GM23338 (cell line): ENCODE measurements around the gene ABHD17A. TPM values are rescaled to one million over a fixed set of nuclear protein-coding genes. Genes with fewer than 3 reads are reported as not detected.

Source experiments
- ATAC-seq: fragments of 200-7000 bp; cut with Tn5 transposase; 3 replicates; pipeline ENCODE4 v1.9.1; 2020
- DNase-seq: peaks from one replicate; pipeline ENCODE4 v3.0.0-alpha.2; 2015; ENCODE audit warnings: low spot score
- H2AFZ ChIP-seq: fragments of 200-600 bp; sonication (generic); 2 replicates; pipeline ENCODE4 v1.8.0; 2016; ENCODE audit warnings: antibody characterized with exemption, mild to moderate bottlenecking, moderate library complexity
- H3F3A ChIP-seq: fragments of 200-600 bp; sonication (generic); replicated peaks from 2 replicates; pipeline ENCODE4 v1.8.0; 2017; ENCODE audit warnings: antibody characterized with exemption, mixed run types, low read depth
- H3K27ac ChIP-seq: fragments of 200-600 bp; sonication (generic); 2 replicates; pipeline ENCODE4 v1.6.1; 2016; ENCODE audit warnings: low read depth
- H3K27me3 ChIP-seq: fragments of 200-600 bp; sonication (generic); 2 replicates; pipeline ENCODE4 v1.8.0; 2016; ENCODE audit warnings: mild to moderate bottlenecking, mixed run types, moderate library complexity; ENCODE audit not compliant: insufficient read depth
- H3K36me3 ChIP-seq: fragments of 200-600 bp; sonication (generic); 2 replicates; pipeline ENCODE4 v1.8.0; 2016; ENCODE audit warnings: mild to moderate bottlenecking; ENCODE audit not compliant: insufficient read depth
- H3K4me1 ChIP-seq: fragments of 200-600 bp; sonication (generic); 2 replicates; pipeline ENCODE4 v1.8.0; 2016; ENCODE audit warnings: mild to moderate bottlenecking, moderate library complexity; ENCODE audit not compliant: insufficient read depth
- H3K4me2 ChIP-seq: fragments of 200-600 bp; sonication (generic); 2 replicates; pipeline ENCODE4 v1.7.1; 2017; ENCODE audit warnings: mixed run types
- H3K4me3 ChIP-seq: fragments of 200-600 bp; sonication (generic); 2 replicates; pipeline ENCODE4 v1.6.1; 2016; ENCODE audit warnings: mixed run types
- H3K79me2 ChIP-seq: fragments of 200-600 bp; sonication (generic); replicated peaks from 2 replicates; pipeline ENCODE4 v1.8.0; 2017; ENCODE audit warnings: mild to moderate bottlenecking; ENCODE audit not compliant: insufficient read depth
- H3K9me2 ChIP-seq: fragments of 200-600 bp; sonication (generic); 2 replicates; pipeline ENCODE4 v1.8.0; 2017; ENCODE audit not compliant: insufficient read depth
- H4K20me1 ChIP-seq: fragments of 200-600 bp; sonication (generic); replicated peaks from 2 replicates; pipeline ENCODE4 v1.8.0; 2017; ENCODE audit warnings: mild to moderate bottlenecking; ENCODE audit not compliant: insufficient read depth
- H3K27ac Mint-ChIP-seq: 2 replicates; pipeline ENCODE4 v1.8.0; 2020; ENCODE audit warnings: inconsistent platforms, mild to moderate bottlenecking, moderate library complexity, mixed read lengths
- H3K27me3 Mint-ChIP-seq: 3 replicates; pipeline ENCODE4 v1.8.0; 2022; ENCODE audit warnings: low read depth, mild to moderate bottlenecking, moderate library complexity, mixed read lengths, inconsistent platforms; ENCODE audit not compliant: insufficient read depth, poor library complexity
- H3K36me3 Mint-ChIP-seq: 3 replicates; pipeline ENCODE4 v1.8.0; 2021; ENCODE audit warnings: low read depth, mild to moderate bottlenecking, inconsistent platforms, moderate library complexity, mixed read lengths
- H3K4me1 Mint-ChIP-seq: 3 replicates; pipeline ENCODE4 v1.8.0; 2020; ENCODE audit warnings: mild to moderate bottlenecking, inconsistent platforms, mixed read lengths
- H3K4me3 Mint-ChIP-seq: 3 replicates; pipeline ENCODE4 v1.8.0; 2021; ENCODE audit warnings: moderate library complexity, mild to moderate bottlenecking, inconsistent platforms, mixed read lengths
- H3K9me3 Mint-ChIP-seq: 3 replicates; pipeline ENCODE4 v1.8.0; 2020; ENCODE audit warnings: moderate library complexity, mild to moderate bottlenecking, inconsistent platforms, mixed read lengths
- CREB1 ChIP-seq: fragments of 250-450 bp; sonication (Bioruptor Pico); IDR thresholded peaks from 2 replicates; pipeline ENCODE4 v1.5.0; 2020; ENCODE audit warnings: low read depth, mild to moderate bottlenecking, moderate library complexity
- NANOG ChIP-seq: IDR thresholded peaks from 2 replicates; pipeline ENCODE4 v1.6.1; 2016; ENCODE audit warnings: antibody characterized with exemption, borderline replicate concordance
- POLR2AphosphoS5 ChIP-seq: IDR thresholded peaks from 2 replicates; pipeline ENCODE4 v1.6.1; 2016; ENCODE audit warnings: antibody characterized with exemption, low read depth
- STAT1 ChIP-seq: IDR thresholded peaks from one replicate; pipeline ENCODE4 v1.6.1; 2016; ENCODE audit warnings: antibody characterized with exemption; ENCODE audit not compliant: unreplicated experiment
- ZNF331 ChIP-seq: fragments of 250-450 bp; sonication (Bioruptor Pico); IDR thresholded peaks from 2 replicates; pipeline ENCODE4 v1.5.0; 2020; ENCODE audit warnings: low read depth, mild to moderate bottlenecking, moderate library complexity
- polyA plus RNA-seq: library from polyadenylated mRNA; unstranded; fragments of >200 nt; fragmentation: Nextera tagmentation; extraction: Ambion mirVana; gene quantifications from 2 replicates; pipeline ENCODE4 v1.2.1, GENCODE V29; 2016
- total RNA-seq: library from RNA; depleted of rRNA; stranded (reverse); fragments of >200 nt; shearing (Covaris generic); gene quantifications from 2 replicates; pipeline ENCODE4 v1.2.3, GENCODE V29; 2014
- TF ChIP-seq, protein P1 (sequence below): fragments of 250-450 bp; sonication (Bioruptor Pico); IDR thresholded peaks from 2 replicates; pipeline ENCODE4 v1.5.0; 2020; ENCODE audit warnings: mild to moderate bottlenecking, moderate library complexity
- TF ChIP-seq, protein P2 (sequence below): IDR thresholded peaks from 2 replicates; pipeline ENCODE4 v1.6.1; 2016; ENCODE audit warnings: antibody characterized with exemption
- TF ChIP-seq, protein P3 (sequence below), 2 experiments: fragments of 200-600 bp in 1 of 2; sonication (generic) in 1 of 2; conservative IDR thresholded peaks; 2 replicates each; pipeline versions ENCODE4 v1.5.1 to v1.6.1; 2016 to 2017; ENCODE audit warnings: antibody characterized with exemption in 2 of 2, low read depth in 2 of 2, mild to moderate bottlenecking in 2 of 2, moderate library complexity in 1 of 2

ABHD17A gene
- total and polyA plus RNA-seq, 2 experiments from 2014 or later: 34.2 to 99.9 TPM

DNA sequence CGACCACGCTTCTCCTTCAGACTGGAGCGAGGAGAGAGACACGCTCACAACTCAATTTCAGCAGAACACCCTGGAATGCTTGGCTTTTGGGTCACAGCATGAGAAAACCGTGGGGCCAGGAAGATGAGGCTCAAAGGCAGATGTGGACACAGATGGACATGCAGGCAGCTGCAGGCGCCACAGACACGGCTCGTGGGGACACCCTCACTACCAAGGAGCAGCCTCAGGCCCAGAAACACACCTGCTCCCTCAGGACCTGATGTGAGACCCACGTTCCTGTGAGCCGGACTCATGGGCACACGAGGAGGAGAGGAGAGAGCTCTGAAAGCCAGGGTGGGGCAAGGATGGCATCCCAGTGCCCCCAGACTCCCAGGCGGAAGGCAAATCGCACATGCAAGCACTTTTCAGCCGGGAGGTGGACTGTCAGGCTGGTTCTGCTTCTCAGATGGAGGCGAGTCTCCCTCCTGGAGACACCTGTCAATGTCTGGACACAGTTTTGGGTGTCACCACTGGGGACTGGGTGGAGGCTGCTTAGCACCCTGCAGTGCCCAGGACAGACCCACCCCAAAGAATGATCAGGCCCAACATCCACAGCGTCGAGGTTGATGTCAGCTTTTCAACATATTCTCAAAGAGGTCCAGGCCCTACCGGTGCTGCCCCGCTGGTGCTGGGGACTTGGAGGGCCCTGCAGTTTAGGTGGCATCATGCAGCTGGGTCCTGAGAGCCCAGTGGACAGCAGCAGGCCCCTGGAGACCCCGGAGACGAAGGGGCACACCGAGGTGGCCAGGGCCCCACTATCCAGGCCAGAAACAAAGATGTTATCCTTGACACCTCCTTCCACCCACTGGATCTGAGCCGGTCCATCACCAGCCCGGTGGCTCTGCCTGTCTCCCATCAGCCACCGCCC is 2.3 kb downstream of the ABHD17A start (continued):
- TF ChIP-seq, protein P1, sequence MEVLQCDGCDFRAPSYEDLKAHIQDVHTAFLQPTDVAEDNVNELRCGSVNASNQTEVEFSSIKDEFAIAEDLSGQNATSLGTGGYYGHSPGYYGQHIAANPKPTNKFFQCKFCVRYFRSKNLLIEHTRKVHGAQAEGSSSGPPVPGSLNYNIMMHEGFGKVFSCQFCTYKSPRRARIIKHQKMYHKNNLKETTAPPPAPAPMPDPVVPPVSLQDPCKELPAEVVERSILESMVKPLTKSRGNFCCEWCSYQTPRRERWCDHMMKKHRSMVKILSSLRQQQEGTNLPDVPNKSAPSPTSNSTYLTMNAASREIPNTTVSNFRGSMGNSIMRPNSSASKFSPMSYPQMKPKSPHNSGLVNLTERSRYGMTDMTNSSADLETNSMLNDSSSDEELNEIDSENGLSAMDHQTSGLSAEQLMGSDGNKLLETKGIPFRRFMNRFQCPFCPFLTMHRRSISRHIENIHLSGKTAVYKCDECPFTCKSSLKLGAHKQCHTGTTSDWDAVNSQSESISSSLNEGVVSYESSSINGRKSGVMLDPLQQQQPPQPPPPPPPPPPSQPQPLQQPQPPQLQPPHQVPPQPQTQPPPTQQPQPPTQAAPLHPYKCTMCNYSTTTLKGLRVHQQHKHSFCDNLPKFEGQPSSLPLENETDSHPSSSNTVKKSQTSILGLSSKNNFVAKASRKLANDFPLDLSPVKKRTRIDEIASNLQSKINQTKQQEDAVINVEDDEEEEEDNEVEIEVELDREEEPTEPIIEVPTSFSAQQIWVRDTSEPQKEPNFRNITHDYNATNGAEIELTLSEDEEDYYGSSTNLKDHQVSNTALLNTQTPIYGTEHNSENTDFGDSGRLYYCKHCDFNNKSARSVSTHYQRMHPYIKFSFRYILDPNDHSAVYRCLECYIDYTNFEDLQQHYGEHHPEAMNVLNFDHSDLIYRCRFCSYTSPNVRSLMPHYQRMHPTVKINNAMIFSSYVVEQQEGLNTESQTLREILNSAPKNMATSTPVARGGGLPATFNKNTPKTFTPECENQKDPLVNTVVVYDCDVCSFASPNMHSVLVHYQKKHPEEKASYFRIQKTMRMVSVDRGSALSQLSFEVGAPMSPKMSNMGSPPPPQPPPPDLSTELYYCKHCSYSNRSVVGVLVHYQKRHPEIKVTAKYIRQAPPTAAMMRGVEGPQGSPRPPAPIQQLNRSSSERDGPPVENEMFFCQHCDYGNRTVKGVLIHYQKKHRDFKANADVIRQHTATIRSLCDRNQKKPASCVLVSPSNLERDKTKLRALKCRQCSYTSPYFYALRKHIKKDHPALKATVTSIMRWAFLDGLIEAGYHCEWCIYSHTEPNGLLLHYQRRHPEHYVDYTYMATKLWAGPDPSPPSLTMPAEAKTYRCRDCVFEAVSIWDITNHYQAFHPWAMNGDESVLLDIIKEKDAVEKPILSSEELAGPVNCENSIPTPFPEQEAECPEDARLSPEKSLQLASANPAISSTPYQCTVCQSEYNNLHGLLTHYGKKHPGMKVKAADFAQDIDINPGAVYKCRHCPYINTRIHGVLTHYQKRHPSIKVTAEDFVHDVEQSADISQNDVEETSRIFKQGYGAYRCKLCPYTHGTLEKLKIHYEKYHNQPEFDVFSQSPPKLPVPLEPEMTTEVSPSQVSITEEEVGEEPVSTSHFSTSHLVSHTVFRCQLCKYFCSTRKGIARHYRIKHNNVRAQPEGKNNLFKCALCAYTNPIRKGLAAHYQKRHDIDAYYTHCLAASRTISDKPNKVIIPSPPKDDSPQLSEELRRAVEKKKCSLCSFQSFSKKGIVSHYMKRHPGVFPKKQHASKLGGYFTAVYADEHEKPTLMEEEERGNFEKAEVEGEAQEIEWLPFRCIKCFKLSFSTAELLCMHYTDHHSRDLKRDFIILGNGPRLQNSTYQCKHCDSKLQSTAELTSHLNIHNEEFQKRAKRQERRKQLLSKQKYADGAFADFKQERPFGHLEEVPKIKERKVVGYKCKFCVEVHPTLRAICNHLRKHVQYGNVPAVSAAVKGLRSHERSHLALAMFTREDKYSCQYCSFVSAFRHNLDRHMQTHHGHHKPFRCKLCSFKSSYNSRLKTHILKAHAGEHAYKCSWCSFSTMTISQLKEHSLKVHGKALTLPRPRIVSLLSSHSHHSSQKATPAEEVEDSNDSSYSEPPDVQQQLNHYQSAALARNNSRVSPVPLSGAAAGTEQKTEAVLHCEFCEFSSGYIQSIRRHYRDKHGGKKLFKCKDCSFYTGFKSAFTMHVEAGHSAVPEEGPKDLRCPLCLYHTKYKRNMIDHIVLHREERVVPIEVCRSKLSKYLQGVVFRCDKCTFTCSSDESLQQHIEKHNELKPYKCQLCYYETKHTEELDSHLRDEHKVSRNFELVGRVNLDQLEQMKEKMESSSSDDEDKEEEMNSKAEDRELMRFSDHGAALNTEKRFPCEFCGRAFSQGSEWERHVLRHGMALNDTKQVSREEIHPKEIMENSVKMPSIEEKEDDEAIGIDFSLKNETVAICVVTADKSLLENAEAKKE (CRISPR knock-in tag): no peak

DNA sequence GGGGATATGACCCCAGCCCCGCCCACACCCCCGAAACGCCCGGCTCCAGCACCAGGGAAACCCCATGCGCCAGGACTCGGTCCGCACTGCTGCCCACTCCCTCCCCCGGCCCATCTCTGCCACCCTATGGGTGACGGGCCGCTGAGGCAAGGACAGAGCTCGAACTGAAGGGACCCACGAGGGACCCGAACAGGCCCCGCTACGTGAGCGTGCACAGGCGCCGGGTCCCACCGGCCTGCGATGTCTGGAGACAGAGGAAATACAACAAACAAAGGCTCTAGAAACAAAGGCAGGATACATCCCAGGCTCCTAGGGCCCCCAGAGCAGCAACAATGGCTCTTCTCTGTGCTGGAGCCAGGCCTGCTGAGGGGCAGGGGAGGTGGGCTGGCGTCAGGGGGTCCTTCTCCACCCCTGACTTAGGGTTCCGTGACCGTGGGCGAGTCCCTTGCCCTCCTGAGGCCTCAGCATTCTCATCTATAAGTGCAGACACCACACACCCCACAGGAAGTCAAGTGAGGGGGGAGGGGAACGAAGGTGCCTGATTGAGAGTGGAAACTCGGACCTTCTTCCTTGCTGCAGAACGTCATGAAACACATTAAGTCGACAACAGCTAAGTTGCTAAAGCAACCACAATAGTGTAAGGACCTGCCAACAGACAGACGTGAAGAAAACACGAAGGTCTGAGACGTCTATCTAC is 3.1 kb downstream of the ABHD17A start:
- Histone ChIP-seq H3K9me2 (no peaks in the 10 kb centered on the region), H3K27ac (peak overlapping the region; percentile 55; the same call in 1 of the 2 replicates), H3K27me3 (no peaks in the 10 kb centered on the region), H3K4me1 (peaks cover 14% of the 10 kb centered on the region; the same call in 1 of the 2 replicates), H3K4me3 (no peak overlapping the region), H3F3A (peaks cover 5% of the 10 kb centered on the region), H2AFZ (no peak overlapping the region), H4K20me1 (peaks cover 16% of the 10 kb centered on the region), H3K4me2 (peak overlapping the region; percentile 65), H3K36me3 (no peaks in the 10 kb centered on the region), H3K79me2 (peaks cover 27% of the 10 kb centered on the region)
- no peaks in the 10 kb centered on the region; the same call in 2 of the 3 replicates for H3K9me3 Mint-ChIP-seq
- ATAC-seq (0 out of 3 replicates have a peak, but pooled peaks have one; percentile 8), DNase-seq (no peak)
- H3K4me3 Mint-ChIP-seq: peak overlapping the region; percentile 53; the same call in 2 of the 3 replicates
- H3K27me3 Mint-ChIP-seq: peaks cover 11% of the 10 kb centered on the region
- H3K36me3 Mint-ChIP-seq: no peaks in the 10 kb centered on the region; the same call in 2 of the 3 replicates
- H3K4me1 Mint-ChIP-seq: peaks cover 27% of the 10 kb centered on the region
- H3K27ac Mint-ChIP-seq: peak overlapping the region; percentile 73
- no peak for TF ChIP-seq ZNF331 (CRISPR knock-in tag)
- TF ChIP-seq, protein P2, sequence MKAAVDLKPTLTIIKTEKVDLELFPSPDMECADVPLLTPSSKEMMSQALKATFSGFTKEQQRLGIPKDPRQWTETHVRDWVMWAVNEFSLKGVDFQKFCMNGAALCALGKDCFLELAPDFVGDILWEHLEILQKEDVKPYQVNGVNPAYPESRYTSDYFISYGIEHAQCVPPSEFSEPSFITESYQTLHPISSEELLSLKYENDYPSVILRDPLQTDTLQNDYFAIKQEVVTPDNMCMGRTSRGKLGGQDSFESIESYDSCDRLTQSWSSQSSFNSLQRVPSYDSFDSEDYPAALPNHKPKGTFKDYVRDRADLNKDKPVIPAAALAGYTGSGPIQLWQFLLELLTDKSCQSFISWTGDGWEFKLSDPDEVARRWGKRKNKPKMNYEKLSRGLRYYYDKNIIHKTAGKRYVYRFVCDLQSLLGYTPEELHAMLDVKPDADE: no peak
- no peak for TF ChIP-seq STAT1
- no peak for TF ChIP-seq CREB1 (CRISPR knock-in tag)
- TF ChIP-seq, protein P3, sequence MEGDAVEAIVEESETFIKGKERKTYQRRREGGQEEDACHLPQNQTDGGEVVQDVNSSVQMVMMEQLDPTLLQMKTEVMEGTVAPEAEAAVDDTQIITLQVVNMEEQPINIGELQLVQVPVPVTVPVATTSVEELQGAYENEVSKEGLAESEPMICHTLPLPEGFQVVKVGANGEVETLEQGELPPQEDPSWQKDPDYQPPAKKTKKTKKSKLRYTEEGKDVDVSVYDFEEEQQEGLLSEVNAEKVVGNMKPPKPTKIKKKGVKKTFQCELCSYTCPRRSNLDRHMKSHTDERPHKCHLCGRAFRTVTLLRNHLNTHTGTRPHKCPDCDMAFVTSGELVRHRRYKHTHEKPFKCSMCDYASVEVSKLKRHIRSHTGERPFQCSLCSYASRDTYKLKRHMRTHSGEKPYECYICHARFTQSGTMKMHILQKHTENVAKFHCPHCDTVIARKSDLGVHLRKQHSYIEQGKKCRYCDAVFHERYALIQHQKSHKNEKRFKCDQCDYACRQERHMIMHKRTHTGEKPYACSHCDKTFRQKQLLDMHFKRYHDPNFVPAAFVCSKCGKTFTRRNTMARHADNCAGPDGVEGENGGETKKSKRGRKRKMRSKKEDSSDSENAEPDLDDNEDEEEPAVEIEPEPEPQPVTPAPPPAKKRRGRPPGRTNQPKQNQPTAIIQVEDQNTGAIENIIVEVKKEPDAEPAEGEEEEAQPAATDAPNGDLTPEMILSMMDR (conservative IDR thresholded peaks at IDR 0.05; ENCODE audit: low read depth in 2 of 2): no peak
- no peak for TF ChIP-seq POLR2AphosphoS5
- TF ChIP-seq NANOG: no peak
